MM.1S (cell line): ENCODE data around the gene ACTN1.

Experiments used
- EZH2 ChIP-seq: fragments of 300-600 bp; sonication (generic); optimal IDR thresholded peaks from 2 replicates; pipeline ENCODE3; 2017; ENCODE audit warnings: low read depth, mild to moderate bottlenecking, antibody characterized with exemption, low read length, mixed read lengths
- EZH2phosphoT487 ChIP-seq: fragments of 300-600 bp; sonication (generic); IDR thresholded peaks from 2 replicates; pipeline ENCODE4 v1.6.1; 2018; ENCODE audit warnings: antibody characterized with exemption, low read length
- TF ChIP-seq, protein P1 (sequence below): fragments of 300-600 bp; sonication (generic); IDR thresholded peaks from 2 replicates; pipeline ENCODE4 v1.5.1; 2016; ENCODE audit warnings: antibody characterized with exemption, low read length, mixed read lengths

DNA sequence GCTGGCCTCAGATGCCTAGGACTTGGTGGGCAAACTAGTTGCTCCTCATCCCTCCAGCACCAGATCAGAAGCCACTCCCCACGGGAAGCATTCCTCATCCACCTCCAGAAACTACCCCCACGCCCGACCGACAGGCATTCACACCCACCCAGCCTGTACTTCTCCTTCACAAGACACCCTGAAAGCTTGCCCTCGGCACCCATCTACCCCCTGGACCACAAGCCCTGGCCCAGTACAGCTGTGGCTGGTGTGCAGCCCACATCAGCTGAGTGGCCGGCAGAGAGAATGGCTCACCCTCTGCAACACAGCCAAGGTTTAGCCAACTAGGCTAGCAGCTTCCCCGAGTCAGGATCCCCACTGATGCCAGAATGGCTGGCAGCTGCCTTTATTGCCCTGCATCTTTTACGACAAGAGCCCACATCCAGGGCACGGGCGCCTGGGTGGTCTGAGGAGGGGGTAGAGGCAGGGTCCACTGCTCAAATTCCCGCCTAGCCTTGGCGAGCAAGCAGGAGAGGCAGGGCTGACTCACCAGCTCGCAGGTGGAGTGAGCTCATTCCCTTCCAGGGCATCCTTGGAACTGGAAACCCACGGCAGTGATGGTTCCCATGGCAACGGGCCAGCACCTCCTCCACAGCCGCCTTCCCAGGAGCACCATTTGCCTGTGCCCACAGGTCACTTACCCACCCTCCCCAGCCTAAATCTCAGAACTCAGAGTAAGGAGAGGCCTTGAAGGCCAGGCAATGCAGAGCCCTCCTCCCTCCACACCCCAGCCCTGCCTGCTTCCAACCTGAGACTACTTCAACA, 17.1 kb downstream of the ACTN1 start:
- TF ChIP-seq, protein P1, sequence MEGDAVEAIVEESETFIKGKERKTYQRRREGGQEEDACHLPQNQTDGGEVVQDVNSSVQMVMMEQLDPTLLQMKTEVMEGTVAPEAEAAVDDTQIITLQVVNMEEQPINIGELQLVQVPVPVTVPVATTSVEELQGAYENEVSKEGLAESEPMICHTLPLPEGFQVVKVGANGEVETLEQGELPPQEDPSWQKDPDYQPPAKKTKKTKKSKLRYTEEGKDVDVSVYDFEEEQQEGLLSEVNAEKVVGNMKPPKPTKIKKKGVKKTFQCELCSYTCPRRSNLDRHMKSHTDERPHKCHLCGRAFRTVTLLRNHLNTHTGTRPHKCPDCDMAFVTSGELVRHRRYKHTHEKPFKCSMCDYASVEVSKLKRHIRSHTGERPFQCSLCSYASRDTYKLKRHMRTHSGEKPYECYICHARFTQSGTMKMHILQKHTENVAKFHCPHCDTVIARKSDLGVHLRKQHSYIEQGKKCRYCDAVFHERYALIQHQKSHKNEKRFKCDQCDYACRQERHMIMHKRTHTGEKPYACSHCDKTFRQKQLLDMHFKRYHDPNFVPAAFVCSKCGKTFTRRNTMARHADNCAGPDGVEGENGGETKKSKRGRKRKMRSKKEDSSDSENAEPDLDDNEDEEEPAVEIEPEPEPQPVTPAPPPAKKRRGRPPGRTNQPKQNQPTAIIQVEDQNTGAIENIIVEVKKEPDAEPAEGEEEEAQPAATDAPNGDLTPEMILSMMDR = no peak
- TF ChIP-seq EZH2phosphoT487 (no peak), EZH2 (no peak)
